ENCODE measurements around the gene PHF21B.
"Not testable (repeated sequence)": the region's sequence is repeated elsewhere in the genome, so short reads cannot be mapped to it uniquely, and the experiment has no call there.

PHF21B gene

DNA sequence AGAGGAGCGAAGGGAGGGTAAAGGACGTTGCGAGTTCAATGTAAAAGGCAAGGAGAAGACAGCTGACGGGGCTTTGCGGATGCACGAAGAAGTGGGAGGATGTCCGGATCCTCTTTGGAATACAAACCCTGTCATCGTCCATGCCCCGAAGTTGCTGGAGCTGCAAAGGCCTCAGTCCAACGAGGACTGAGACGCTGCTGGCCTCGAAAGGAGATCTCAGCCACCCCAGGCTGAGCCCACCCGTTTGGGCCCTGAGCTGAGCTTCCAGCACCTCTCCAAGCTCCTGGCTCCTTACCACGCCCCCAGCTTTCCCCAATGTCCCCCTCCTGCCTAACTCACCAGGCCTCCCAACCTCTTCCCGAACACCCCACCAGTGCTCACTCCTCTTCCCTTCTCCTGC is 46.1 kb upstream of the PHF21B start:
- no peak overlapping the region for H3K4me3 ChIP-seq (ENCODE audit: low read depth, low read length, poor library complexity, severe bottlenecking)
- no peaks in the 10 kb centered on the region for H3K27me3 ChIP-seq (ENCODE audit: insufficient read depth, low read length)
- no peak overlapping the region for H3K27ac ChIP-seq (ENCODE audit: low read depth, low read length, poor library complexity, severe bottlenecking)
- H3K4me1 ChIP-seq (ENCODE audit: insufficient read depth, low read length, severe bottlenecking), result no peaks in the 10 kb centered on the region
- no peak overlapping the region for H3K9ac ChIP-seq (ENCODE audit: low read length)
- H3F3A ChIP-seq (ENCODE audit: insufficient read depth, low read length), result no peaks in the 10 kb centered on the region
- H4K20me1 ChIP-seq (ENCODE audit: insufficient read depth, low read length), result no peaks in the 10 kb centered on the region
- no peaks in the 10 kb centered on the region for H3K36me3 ChIP-seq (ENCODE audit: insufficient read depth, low read length)
- H3K4me2 ChIP-seq (ENCODE audit: low read length), result no peak overlapping the region
- no peaks in the 10 kb centered on the region for H3K9me2 ChIP-seq (ENCODE audit: low read depth, low read length)
- no peak overlapping the region for H2AFZ ChIP-seq (ENCODE audit: low read length)
- H3K79me2 ChIP-seq (ENCODE audit: insufficient read depth, low read length), result no peaks in the 10 kb centered on the region
- TF ChIP-seq, protein P1, sequence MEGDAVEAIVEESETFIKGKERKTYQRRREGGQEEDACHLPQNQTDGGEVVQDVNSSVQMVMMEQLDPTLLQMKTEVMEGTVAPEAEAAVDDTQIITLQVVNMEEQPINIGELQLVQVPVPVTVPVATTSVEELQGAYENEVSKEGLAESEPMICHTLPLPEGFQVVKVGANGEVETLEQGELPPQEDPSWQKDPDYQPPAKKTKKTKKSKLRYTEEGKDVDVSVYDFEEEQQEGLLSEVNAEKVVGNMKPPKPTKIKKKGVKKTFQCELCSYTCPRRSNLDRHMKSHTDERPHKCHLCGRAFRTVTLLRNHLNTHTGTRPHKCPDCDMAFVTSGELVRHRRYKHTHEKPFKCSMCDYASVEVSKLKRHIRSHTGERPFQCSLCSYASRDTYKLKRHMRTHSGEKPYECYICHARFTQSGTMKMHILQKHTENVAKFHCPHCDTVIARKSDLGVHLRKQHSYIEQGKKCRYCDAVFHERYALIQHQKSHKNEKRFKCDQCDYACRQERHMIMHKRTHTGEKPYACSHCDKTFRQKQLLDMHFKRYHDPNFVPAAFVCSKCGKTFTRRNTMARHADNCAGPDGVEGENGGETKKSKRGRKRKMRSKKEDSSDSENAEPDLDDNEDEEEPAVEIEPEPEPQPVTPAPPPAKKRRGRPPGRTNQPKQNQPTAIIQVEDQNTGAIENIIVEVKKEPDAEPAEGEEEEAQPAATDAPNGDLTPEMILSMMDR (IDR thresholded peaks at IDR 0.05; ENCODE audit: low read length), result no peak
- no peak for TF ChIP-seq EZH2 (IDR thresholded peaks at IDR 0.05; ENCODE audit: borderline replicate concordance, low read length)
- no peaks in the 10 kb centered on the region for H3K9me3 ChIP-seq (ENCODE audit: low read length)

DNA sequence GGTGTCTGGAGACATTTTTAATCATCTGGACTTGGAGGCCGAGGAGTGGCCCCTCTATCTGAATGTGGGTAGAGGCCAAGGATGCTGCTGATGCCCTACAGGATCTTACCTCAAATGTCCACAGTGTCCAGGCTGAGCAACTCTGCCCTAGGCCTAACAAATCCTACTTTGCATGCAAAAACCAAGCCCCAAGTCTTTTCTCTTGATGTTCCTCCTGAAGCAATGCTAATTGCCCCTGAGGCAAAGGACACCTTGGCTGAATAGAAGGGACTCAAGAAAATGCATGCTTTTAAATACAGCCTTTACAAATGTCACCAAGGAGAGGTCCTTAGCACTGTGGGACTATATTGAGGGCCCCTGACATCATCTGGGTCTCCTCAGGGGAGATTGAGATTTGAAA is 43.8 kb upstream of the PHF21B start:
- H3K4me3 ChIP-seq (ENCODE audit: low read depth, low read length, poor library complexity, severe bottlenecking), result no peak overlapping the region
- no peak overlapping the region for H3K4me2 ChIP-seq (ENCODE audit: low read length)
- H3F3A ChIP-seq (ENCODE audit: insufficient read depth, low read length), result no peaks in the 10 kb centered on the region
- H3K27me3 ChIP-seq (ENCODE audit: insufficient read depth, low read length), result peaks cover 5% of the 10 kb centered on the region
- no peaks in the 10 kb centered on the region for H3K4me1 ChIP-seq (ENCODE audit: insufficient read depth, low read length, severe bottlenecking)
- no peak for TF ChIP-seq EZH2 (IDR thresholded peaks at IDR 0.05; ENCODE audit: borderline replicate concordance, low read length)
- TF ChIP-seq, protein P1 (IDR thresholded peaks at IDR 0.05; ENCODE audit: low read length), result no peak
- no peaks in the 10 kb centered on the region for H4K20me1 ChIP-seq (ENCODE audit: insufficient read depth, low read length)
- no peak overlapping the region for H3K9ac ChIP-seq (ENCODE audit: low read length)
- no peak overlapping the region for H3K27ac ChIP-seq (ENCODE audit: low read depth, low read length, poor library complexity, severe bottlenecking)
- H3K9me3 ChIP-seq (ENCODE audit: low read length), result no peaks in the 10 kb centered on the region
- H3K9me2 ChIP-seq (ENCODE audit: low read depth, low read length), result no peaks in the 10 kb centered on the region
- H3K79me2 ChIP-seq (ENCODE audit: insufficient read depth, low read length), result no peaks in the 10 kb centered on the region
- no peaks in the 10 kb centered on the region for H3K36me3 ChIP-seq (ENCODE audit: insufficient read depth, low read length)
- H2AFZ ChIP-seq (ENCODE audit: low read length), result no peak overlapping the region

DNA sequence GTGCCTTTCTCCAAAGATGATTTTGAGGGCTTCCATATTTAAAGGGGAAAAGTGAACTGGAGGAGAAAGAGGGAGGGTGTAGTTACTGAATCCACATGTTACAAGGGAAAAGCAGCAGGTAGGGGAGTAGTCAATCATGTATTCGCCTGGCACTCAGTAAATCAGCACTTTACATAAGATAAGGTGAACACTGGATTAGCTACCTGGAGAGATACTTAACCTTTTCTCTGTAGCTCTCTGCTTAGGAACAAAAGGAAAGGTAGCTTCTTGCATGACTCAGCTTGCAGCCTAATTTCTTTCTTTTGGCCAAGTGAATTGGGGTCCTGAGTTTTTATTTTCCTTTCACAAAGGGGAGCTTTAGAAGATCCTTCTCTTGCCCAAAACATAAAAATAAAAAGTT is 43.3 kb upstream of the PHF21B start:
- Histone ChIP-seq H3K4me3 (ENCODE audit: low read depth, low read length, poor library complexity, severe bottlenecking) (no peak overlapping the region), H3K36me3 (ENCODE audit: insufficient read depth, low read length) (no peaks in the 10 kb centered on the region), H3K27ac (ENCODE audit: low read depth, low read length, poor library complexity, severe bottlenecking) (no peak overlapping the region), H3F3A (ENCODE audit: insufficient read depth, low read length) (no peaks in the 10 kb centered on the region), H3K4me2 (ENCODE audit: low read length) (no peak overlapping the region), H3K9ac (ENCODE audit: low read length) (no peak overlapping the region), H4K20me1 (ENCODE audit: insufficient read depth, low read length) (no peaks in the 10 kb centered on the region), H3K79me2 (ENCODE audit: insufficient read depth, low read length) (no peaks in the 10 kb centered on the region), H3K4me1 (ENCODE audit: insufficient read depth, low read length, severe bottlenecking) (no peaks in the 10 kb centered on the region), H3K9me3 (ENCODE audit: low read length) (no peaks in the 10 kb centered on the region), H2AFZ (ENCODE audit: low read length) (no peak overlapping the region), H3K27me3 (ENCODE audit: insufficient read depth, low read length) (peaks cover 6% of the 10 kb centered on the region), H3K9me2 (ENCODE audit: low read depth, low read length) (no peaks in the 10 kb centered on the region)
- TF ChIP-seq, protein P1 (IDR thresholded peaks at IDR 0.05; ENCODE audit: low read length), result no peak
- no peak for TF ChIP-seq EZH2 (IDR thresholded peaks at IDR 0.05; ENCODE audit: borderline replicate concordance, low read length)

DNA sequence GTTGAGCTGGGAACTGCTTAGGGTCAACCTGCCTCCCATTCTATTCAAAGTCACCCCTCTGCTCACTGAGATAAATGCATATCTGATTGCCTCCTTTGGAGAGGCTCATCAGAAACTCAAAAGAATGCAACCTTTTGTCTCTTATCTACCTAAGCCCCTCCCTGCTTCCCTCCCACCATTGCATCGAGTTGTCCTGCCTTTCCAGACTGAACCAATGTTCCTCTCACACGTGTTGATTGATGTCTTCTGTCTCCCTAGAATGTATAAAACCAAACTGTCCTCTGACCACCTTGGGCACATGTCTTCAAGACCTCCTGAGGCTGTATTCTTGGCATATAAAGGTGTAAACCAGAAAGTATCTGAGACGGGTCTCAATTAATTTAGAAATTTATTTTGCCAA is 42.9 kb upstream of the PHF21B start:
- not testable (repeated sequence) for H3K4me3 ChIP-seq (ENCODE audit: low read depth, low read length, poor library complexity, severe bottlenecking); H3K79me2 ChIP-seq (ENCODE audit: insufficient read depth, low read length); H3K4me2 ChIP-seq (ENCODE audit: low read length); H2AFZ ChIP-seq (ENCODE audit: low read length); H3K36me3 ChIP-seq (ENCODE audit: insufficient read depth, low read length); H3K9me3 ChIP-seq (ENCODE audit: low read length); H3K27ac ChIP-seq (ENCODE audit: low read depth, low read length, poor library complexity, severe bottlenecking); H3K27me3 ChIP-seq (ENCODE audit: insufficient read depth, low read length); H4K20me1 ChIP-seq (ENCODE audit: insufficient read depth, low read length); H3F3A ChIP-seq (ENCODE audit: insufficient read depth, low read length); H3K9me2 ChIP-seq (ENCODE audit: low read depth, low read length); H3K9ac ChIP-seq (ENCODE audit: low read length); H3K4me1 ChIP-seq (ENCODE audit: insufficient read depth, low read length, severe bottlenecking)
